Thoracic aorta (tissue), 2 donors: Measurements from ENCODE around the gene SLC16A5. TPM values are rescaled to one million over a fixed set of nuclear protein-coding genes. Genes with fewer than 3 reads are reported as not detected.
A peak's percentile ranks its signal among the peaks of the same experiment; 100 is the strongest.

ENCODE experiments used
- ATAC-seq: fragments of 150-250 bp; one replicate; pipeline ENCODE4 v1.8.0; 2017; ENCODE audit warnings: low read depth; ENCODE audit not compliant: insufficient number of reproducible peaks, low FRiP score
- DNase-seq: peaks from one replicate; pipeline ENCODE4 v3.0.0-alpha.2; 2020; ENCODE audit warnings: low spot score
- H3K27ac ChIP-seq, 2 donors: fragments of 200-600 bp; sonication (generic); 1 replicate in 1 of 2; 2 replicates in 1 of 2; pipeline ENCODE4 v1.5.1; 2016; ENCODE audit warnings: mild to moderate bottlenecking in 2 of 2, moderate library complexity in 2 of 2
- H3K27me3 ChIP-seq: fragments of 200-600 bp; sonication (generic); replicated peaks from 2 replicates; pipeline ENCODE4 v1.6.0; 2016; ENCODE audit warnings: mild to moderate bottlenecking; ENCODE audit not compliant: insufficient read depth
- H3K36me3 ChIP-seq: fragments of 200-600 bp; sonication (generic); one replicate; pipeline ENCODE4 v1.5.1; 2016
- H3K4me1 ChIP-seq, 2 donors: fragments of 200-600 bp; sonication (generic); 1 replicate in 1 of 2; 2 replicates in 1 of 2; pipeline versions ENCODE4 v1.5.1 to v1.6.0; 2016; ENCODE audit warnings: low read depth in 2 of 2, mild to moderate bottlenecking in 1 of 2; ENCODE audit not compliant: control insufficient read depth in 1 of 2
- H3K4me3 ChIP-seq: fragments of 200-600 bp; sonication (generic); 2 replicates; pipeline ENCODE4 v1.5.1; 2016; ENCODE audit warnings: mild to moderate bottlenecking
- H3K9me3 ChIP-seq: fragments of 200-600 bp; sonication (generic); 2 replicates; pipeline ENCODE4 v1.5.1; 2016
- total RNA-seq, 2 donors: library from RNA; depleted of rRNA; stranded (reverse); fragments of >200 nt; gene quantifications; one replicate each; pipeline versions ENCODE4 v1.1.0 to v1.2.3, GENCODE V29; 2016
- TF ChIP-seq, protein P1 (sequence below): fragments of 200-600 bp; sonication (generic); IDR thresholded peaks from one replicate; pipeline ENCODE4 v1.5.1; 2019; ENCODE audit warnings: antibody characterized with exemption

The SLC16A5 gene
- total RNA-seq, 2 donors from 2014 or later: 9.2 to 10.0 TPM

DNA sequence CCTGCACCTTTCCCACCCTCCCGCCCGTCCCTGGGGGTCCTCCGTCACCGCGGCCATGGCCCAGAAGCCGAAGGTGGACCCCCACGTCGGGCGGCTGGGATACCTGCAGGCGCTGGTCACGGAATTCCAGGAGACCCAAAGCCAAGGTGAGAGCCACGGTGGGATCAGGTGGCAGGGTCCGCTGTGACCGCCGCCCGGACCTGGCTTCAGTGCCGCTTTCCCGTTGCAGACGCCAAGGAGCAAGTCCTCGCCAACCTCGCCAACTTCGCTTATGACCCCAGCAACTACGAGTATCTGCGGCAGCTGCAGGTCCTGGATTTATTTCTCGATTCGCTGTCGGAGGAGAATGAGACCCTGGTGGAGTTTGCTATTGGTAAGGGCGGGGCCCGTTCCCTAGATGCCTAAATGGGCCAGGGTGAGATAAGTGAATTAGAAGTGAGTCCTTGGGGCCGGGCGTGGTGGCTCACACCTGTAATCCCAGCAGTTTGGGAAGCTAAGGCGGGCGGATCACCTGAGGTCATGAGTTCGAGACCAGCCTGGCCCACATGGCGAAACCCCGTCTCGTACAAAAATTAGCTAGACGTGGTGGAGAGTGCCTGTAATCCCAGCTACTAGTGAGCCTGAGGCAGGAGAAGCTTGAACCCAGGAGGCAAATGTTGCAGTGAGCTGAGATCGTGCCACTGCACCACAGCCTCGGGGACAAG is 22.6 kb downstream of the SLC16A5 start:
- Histone ChIP-seq H3K36me3 (no peaks in the 10 kb centered on the region), H3K9me3 (no peaks in the 10 kb centered on the region), H3K4me3 (peak overlapping the region; percentile 94), H3K4me1 (peaks cover 18 to 40% of the 10 kb centered on the region in 2 donors), H3K27ac (no peak overlapping the region), H3K27me3 (no peaks in the 10 kb centered on the region)
- no peak for ATAC-seq
- DNase-seq: no peak
- TF ChIP-seq, protein P1, sequence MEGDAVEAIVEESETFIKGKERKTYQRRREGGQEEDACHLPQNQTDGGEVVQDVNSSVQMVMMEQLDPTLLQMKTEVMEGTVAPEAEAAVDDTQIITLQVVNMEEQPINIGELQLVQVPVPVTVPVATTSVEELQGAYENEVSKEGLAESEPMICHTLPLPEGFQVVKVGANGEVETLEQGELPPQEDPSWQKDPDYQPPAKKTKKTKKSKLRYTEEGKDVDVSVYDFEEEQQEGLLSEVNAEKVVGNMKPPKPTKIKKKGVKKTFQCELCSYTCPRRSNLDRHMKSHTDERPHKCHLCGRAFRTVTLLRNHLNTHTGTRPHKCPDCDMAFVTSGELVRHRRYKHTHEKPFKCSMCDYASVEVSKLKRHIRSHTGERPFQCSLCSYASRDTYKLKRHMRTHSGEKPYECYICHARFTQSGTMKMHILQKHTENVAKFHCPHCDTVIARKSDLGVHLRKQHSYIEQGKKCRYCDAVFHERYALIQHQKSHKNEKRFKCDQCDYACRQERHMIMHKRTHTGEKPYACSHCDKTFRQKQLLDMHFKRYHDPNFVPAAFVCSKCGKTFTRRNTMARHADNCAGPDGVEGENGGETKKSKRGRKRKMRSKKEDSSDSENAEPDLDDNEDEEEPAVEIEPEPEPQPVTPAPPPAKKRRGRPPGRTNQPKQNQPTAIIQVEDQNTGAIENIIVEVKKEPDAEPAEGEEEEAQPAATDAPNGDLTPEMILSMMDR: no peak

- ATAC-seq (no peak), DNase-seq (no peak)
- no peaks in the 10 kb centered on the region for H3K27me3 ChIP-seq
- no peaks in the 10 kb centered on the region for H3K9me3 ChIP-seq
- H3K27ac ChIP-seq: no peak overlapping the region
- H3K4me3 ChIP-seq: no peak overlapping the region
- TF ChIP-seq, protein P1: no peak
- no peaks in the 10 kb centered on the region for H3K36me3 ChIP-seq
- peaks cover 18 to 40% of the 10 kb centered on the region in 2 donors for H3K4me1 ChIP-seq
Observed at GRCh38 chr17:75111777-75112335, 24.1 kb downstream of the SLC16A5 start.

DNA sequence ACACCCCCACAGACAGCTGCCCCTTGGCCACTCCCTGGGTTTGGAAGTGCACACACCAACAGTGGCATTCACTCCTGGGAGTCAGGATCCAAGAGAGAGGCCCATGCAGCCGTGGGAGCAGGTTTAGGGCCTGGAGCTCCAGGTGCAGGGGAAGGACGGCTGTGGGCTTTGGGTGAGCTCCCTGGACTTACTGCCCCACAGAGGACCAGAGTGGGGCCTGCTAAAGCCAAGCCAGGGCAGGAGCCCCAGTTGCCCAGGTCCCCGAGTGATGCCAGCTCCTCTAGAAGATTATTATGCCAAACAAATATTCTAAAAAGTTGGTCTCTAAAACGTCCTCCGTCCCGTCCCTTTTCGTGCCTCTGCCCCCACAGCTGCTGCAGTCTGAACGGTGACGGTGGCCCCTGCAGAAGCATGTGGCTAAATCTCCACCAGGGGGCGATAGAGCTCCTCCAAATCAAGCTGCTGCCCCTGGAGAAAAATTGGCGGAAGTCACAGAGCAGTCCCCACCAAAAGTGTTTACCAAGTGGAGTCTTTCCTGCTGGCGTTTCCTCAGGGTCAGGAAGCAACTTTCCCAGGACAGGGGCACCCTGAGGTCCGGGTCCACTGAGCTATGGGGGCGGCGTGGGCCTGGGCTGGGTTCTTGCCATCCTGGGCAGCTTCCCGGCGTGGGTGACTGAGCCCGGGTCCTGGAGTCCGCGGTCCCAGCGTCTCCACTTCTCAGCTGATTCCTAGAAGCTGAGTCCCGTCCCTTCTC is 26.2 kb downstream of the SLC16A5 start:
- no peaks in the 10 kb centered on the region for H3K9me3 ChIP-seq
- ATAC-seq (peak; percentile 58), DNase-seq (peak; percentile 78)
- H3K4me1 ChIP-seq: peaks cover 18 to 38% of the 10 kb centered on the region in 2 donors
- peak overlapping the region; percentile 74 for H3K4me3 ChIP-seq
- no peaks in the 10 kb centered on the region for H3K36me3 ChIP-seq
- TF ChIP-seq, protein P1: peak; percentile 96
- H3K27me3 ChIP-seq: no peaks in the 10 kb centered on the region
- H3K27ac ChIP-seq: peak overlapping the region; percentile 50 to 74

GRCh38 chr17:75114552-75115314 is 27.0 kb downstream of the SLC16A5 start:
- H3K4me1 ChIP-seq: peaks cover 14 to 34% of the 10 kb centered on the region in 2 donors
- H3K36me3 ChIP-seq: no peaks in the 10 kb centered on the region
- ATAC-seq: no peak

More at GRCh38 chr17:75114552-75115314, 27.0 kb downstream of the SLC16A5 start:
- Histone ChIP-seq H3K4me3 (peak overlapping the region; percentile 74), H3K27ac (peak overlapping the region; percentile 50 to 74), H3K27me3 (no peaks in the 10 kb centered on the region), H3K9me3 (no peaks in the 10 kb centered on the region)
- TF ChIP-seq, protein P1: no peak
- DNase-seq: no peak
